IPS DF 6.9 (cell line): Measurements from ENCODE around the gene ADGRE2.
A peak's percentile ranks its signal among the peaks of the same experiment; 100 is the strongest.
"Not testable (repeated sequence)": the region's sequence is repeated elsewhere in the genome, so short reads cannot be mapped to it uniquely, and the experiment has no call there.

ENCODE experiments used
- DNase-seq: peaks from one replicate; pipeline ENCODE4 v3.0.0-alpha.2; 2013; ENCODE audit warnings: low read depth, low spot score
- H3K27ac ChIP-seq: one replicate; pipeline ENCODE4 v1.5.1; 2013; ENCODE audit warnings: low read length, control low read depth
- H3K27me3 ChIP-seq: 2 replicates; pipeline ENCODE4 v1.6.1; 2013; ENCODE audit warnings: mild to moderate bottlenecking, low read length; ENCODE audit not compliant: control insufficient read depth, insufficient read depth
- H3K36me3 ChIP-seq: 2 replicates; pipeline ENCODE4 v1.6.1; 2013; ENCODE audit warnings: low read length; ENCODE audit not compliant: control insufficient read depth, insufficient read depth
- H3K4me1 ChIP-seq: 2 replicates; pipeline ENCODE4 v1.6.1; 2013; ENCODE audit warnings: low read length; ENCODE audit not compliant: control insufficient read depth, insufficient read depth
- H3K4me3 ChIP-seq: 2 replicates; pipeline ENCODE4 v1.5.1; 2013; ENCODE audit warnings: mild to moderate bottlenecking, low read length
- H3K9me3 ChIP-seq: 2 replicates; pipeline ENCODE4 v1.6.1; 2013; ENCODE audit warnings: low read length, inconsistent platforms; ENCODE audit not compliant: control insufficient read depth, insufficient read depth
- WGBS: extraction: QIAGEN DNeasy Blood & Tissue Kit; methylation state at CpG from one replicate; pipeline ENCODE4 v1.1.7; 2013; ENCODE audit warnings: mixed read lengths, missing lambda C conversion rate; ENCODE audit not compliant: insufficient read length, insufficient coverage; 5-methylcytosine and 5-hydroxymethylcytosine counted together

ADGRE2 gene

DNA sequence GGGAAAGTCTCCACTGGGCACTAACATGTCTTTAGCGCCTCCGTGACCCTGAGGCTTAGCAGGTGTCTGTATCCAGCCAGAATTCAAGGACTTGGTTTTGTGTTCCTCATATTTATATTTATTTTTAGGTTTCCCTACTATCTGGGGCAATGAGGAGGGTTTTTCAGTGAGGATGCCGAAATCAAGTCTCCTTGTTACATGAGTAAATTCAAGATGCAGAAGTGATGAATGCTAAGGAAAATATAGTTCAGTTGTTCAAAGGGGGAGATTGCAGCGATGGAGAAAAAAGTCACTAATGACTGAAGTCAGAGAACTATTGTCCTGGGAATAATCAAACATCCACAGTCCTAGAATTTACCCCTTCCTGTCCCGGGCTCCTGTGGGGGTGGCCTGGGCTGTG, 791 bp upstream of the ADGRE2 start:
- Histone ChIP-seq H3K36me3 (no peaks in the 10 kb centered on the region), H3K27me3 (no peaks in the 10 kb centered on the region), H3K4me3 (no peak overlapping the region), H3K27ac (no peak overlapping the region), H3K4me1 (no peaks in the 10 kb centered on the region), H3K9me3 (no peaks in the 10 kb centered on the region)
- no peak for DNase-seq
- WGBS: no CpG with 5 or more reads among the region's 5 CpGs

DNA sequence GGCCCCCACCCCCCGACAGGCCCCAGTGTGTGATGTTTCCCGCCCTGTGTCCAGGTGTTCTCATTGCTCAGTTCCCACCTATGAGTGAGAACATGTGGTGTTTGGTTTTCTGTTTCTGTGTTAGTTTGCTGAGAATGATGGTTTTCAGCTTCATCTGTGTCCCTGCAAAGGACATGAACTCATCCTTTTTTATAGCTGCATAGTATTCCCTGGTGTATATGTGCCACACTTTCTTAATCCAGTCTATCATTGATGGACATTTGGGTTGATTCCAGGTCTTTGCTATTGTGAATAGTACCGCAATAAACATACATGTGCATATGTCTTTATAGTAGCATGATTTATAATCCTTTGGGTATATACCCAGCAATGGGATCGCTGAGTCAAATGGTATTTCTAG, 715 bp downstream of the ADGRE2 start:
- not testable (repeated sequence) for H3K9me3 ChIP-seq, H3K36me3 ChIP-seq, H3K4me1 ChIP-seq, H3K4me3 ChIP-seq, DNase-seq, H3K27ac ChIP-seq, H3K27me3 ChIP-seq
- WGBS: no CpG with 5 or more reads among the region's 4 CpGs

GRCh38 chr19:14775869-14776586, 2.3 kb downstream of the ADGRE2 start:
- no peak overlapping the region for H3K27ac ChIP-seq
- no peak for DNase-seq
- whole genome bisulfite sequencing: no CpG with 5 or more reads among the region's 22 CpGs
- H3K36me3 ChIP-seq: no peaks in the 10 kb centered on the region
- no peaks in the 10 kb centered on the region for H3K27me3 ChIP-seq
- H3K9me3 ChIP-seq: no peaks in the 10 kb centered on the region
- peak overlapping the region; percentile 52; the same call in 1 of the 2 replicates for H3K4me3 ChIP-seq
- H3K4me1 ChIP-seq: no peaks in the 10 kb centered on the region

DNA sequence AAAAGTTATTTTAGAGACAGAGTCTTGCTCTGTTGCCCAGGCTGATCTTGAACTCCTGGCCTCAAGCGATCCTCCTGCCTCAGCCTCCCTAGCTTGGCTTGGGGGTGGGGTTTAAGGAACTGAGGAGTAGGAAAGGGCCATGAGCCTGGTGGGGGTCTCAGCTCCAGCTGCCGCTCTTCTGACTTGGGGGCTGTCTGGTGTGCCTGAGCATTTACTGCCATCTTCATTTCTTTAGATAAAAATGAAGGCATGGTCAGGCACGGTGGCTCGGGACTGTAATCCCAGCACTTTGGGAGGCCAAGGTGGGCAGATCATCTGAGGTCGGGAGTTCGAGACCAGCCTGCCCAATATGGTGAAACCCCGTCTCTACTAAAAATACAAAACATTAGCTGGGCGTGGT, 3.0 kb downstream of the ADGRE2 start:
- H3K4me1 ChIP-seq, H3K9me3 ChIP-seq, DNase-seq, H3K27me3 ChIP-seq, H3K4me3 ChIP-seq, H3K27ac ChIP-seq, H3K36me3 ChIP-seq: not testable (repeated sequence)
- no CpG with 5 or more reads among the region's 8 CpGs for WGBS

GRCh38 chr19:14774373-14774772, 4.0 kb downstream of the ADGRE2 start:
- no peak for DNase-seq
- Histone ChIP-seq H3K4me1 (no peaks in the 10 kb centered on the region), H3K27me3 (no peaks in the 10 kb centered on the region), H3K36me3 (no peaks in the 10 kb centered on the region), H3K27ac (no peak overlapping the region), H3K9me3 (no peaks in the 10 kb centered on the region), H3K4me3 (no peak overlapping the region)
- no CpG with 5 or more reads among the region's 10 CpGs for whole genome bisulfite sequencing

DNA sequence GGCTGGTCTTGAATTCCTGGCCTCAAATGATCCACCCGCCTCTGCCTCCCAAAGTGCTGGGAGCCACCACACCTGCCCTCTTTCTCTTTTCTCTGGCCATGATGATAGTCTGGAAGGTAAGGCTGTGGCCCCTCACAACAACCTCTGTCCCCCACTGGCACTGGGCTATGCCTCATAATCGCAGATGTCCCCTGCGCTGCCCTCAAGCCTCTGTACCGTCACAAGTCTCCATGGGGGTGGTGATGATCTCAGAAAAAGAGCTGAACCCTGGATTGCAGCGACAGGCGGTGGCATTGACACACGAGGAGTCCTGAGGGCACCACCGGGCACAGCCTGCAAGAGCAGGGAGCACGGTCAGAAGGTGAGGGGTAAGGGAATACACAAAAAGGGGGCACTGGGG, 4.6 kb downstream of the ADGRE2 start:
- not testable (repeated sequence) for H3K27me3 ChIP-seq, H3K4me3 ChIP-seq, DNase-seq, H3K36me3 ChIP-seq, H3K9me3 ChIP-seq, H3K4me1 ChIP-seq, H3K27ac ChIP-seq
- no CpG with 5 or more reads among the region's 9 CpGs for WGBS

DNA sequence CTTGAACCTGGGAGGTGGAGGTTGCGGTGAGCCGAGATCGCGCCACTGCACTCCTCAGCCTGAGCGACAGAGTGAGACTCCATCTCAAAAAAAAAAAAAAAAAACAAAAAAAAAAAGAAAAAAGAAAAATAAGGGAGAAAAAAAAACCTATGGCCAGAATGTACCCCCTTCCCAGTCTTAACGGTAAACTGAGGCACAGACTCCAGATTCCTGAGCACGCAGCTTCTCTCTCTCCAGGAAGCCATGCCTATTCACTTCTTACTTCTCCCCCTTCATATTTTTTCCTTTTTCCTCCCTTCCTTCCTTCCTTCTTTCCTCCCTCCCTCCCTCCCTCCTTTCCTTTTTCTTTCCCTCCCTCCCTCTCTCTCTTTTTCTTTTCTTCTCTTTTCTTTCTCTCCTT, 5.4 kb downstream of the ADGRE2 start:
- Histone ChIP-seq H3K36me3 (no peaks in the 10 kb centered on the region), H3K4me1 (no peaks in the 10 kb centered on the region), H3K27ac (no peak overlapping the region), H3K9me3 (no peaks in the 10 kb centered on the region), H3K27me3 (no peaks in the 10 kb centered on the region), H3K4me3 (no peak overlapping the region)
- WGBS: no CpG with 5 or more reads among the region's 7 CpGs
- no peak for DNase-seq

DNA sequence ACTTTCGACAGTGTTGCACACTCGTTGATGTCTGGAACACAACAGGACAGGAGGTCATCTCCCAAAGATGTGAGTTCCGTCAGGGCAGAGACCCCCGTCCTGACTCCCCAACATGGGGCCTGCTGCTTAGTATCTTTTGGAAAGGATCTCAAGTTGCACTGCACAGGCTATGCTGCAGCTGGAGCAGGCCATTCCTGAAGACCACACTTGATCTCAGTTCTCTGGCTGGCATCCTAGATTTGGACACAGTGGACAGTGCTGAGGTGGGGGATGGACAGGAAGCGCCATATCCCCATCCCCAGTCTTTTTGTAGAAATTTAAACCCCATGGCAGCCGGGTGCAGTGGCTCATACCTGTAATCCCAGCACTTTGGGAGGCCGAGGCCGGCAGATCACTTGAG, 5.9 kb downstream of the ADGRE2 start:
- Histone ChIP-seq H3K9me3 (no peaks in the 10 kb centered on the region), H3K27me3 (no peaks in the 10 kb centered on the region), H3K4me1 (no peaks in the 10 kb centered on the region), H3K27ac (no peak overlapping the region), H3K36me3 (no peaks in the 10 kb centered on the region), H3K4me3 (no peak overlapping the region)
- no CpG with 5 or more reads among the region's 8 CpGs for WGBS
- no peak for DNase-seq

DNA sequence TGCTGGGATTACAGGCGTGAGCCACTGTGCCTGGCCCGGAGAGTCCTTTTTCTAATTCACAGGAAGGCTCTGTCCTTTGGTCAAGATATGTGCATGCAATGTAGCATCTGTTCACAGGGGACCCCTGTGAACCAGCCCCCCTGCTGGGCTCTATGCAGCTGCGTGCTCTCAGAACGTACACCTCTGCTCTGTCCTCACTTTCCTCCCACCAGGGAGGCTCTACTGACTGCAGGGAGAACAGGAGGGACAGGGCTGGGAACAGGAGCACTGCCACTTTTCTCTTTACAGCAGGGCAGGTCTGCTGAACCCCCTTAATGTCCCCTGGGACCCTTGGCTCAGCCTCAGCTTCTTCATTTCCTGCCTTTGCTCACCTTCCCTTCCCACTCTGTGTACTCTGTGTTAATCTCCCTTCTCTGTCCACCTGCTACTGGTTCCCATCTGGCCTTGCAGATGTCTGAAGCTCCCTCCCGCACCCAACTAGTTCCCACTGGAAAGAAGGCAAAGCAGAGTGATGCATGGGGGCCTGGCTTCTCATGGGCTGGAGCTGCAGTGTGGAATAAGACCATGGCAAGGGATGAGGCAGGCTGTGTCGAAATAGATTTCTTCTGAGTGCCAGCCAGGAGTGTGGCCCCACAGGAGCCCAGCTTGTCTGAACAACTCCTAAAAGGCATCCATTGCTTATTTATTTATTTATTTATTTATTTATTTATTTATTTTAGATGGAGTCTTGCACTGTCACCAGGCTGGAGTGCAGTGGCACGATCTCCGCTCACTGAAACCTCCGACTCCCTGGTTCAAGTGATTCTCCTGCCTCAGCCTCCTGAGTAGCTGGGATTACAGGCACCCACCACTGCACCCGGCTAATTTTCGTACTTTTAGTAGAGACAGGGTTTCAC, 7.2 kb downstream of the ADGRE2 start:
- no peaks in the 10 kb centered on the region for H3K4me1 ChIP-seq
- DNase-seq: no peak
- H3K27ac ChIP-seq: no peak overlapping the region
- no peak overlapping the region for H3K4me3 ChIP-seq
- no peaks in the 10 kb centered on the region for H3K9me3 ChIP-seq
- WGBS: no CpG with 5 or more reads among the region's 11 CpGs
- H3K36me3 ChIP-seq: no peaks in the 10 kb centered on the region
- no peaks in the 10 kb centered on the region for H3K27me3 ChIP-seq

DNA sequence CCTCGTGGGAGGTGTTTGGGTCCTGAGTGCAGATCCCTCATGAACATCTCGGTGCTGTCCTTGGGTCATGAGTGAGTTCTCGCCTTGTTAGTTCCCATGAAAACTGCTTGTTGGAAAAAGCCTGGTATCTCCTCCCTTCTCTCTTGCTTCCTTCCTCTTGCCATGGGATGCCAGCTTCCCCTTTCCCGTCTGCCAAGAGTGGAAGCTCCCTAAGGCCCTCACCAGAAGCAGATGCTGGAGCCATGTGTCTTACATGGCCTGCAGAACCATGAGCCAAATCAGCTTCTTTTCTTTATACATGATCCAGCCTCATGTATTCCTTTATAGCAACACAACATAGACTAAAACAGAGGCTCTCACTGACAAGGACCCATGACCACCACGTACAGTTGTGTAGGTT, 8.2 kb downstream of the ADGRE2 start:
- H3K4me3 ChIP-seq: no peak overlapping the region
- H3K27ac ChIP-seq: no peak overlapping the region
- DNase-seq: no peak
- no peaks in the 10 kb centered on the region for H3K9me3 ChIP-seq
- no peaks in the 10 kb centered on the region for H3K27me3 ChIP-seq
- no peaks in the 10 kb centered on the region; the same call in 1 of the 2 replicates for H3K36me3 ChIP-seq
- no peaks in the 10 kb centered on the region for H3K4me1 ChIP-seq
- no CpG with 5 or more reads among the region's 5 CpGs for WGBS
